GM21619 (cell line): Measurements from ENCODE around the gene OR8K5.
"Not testable (repeated sequence)": the region's sequence is repeated elsewhere in the genome, so short reads cannot be mapped to it uniquely, and the experiment has no call there.

ENCODE experiments used
- ATAC-seq: cut with Tn5 transposase; IDR thresholded peaks from one replicate; pipeline ENCODE4 v1.9.1; 2021; ENCODE audit not compliant: unreplicated experiment

The OR8K5 gene

GRCh38 chr11:56160217-56160616 is at the start of gene OR8K5:
Gene OR8K5, minus strand, starts transcription at chr11:56160317. Its CDS starts 0 bp downstream, at chr11:56160317.
- no peak for ATAC-seq

DNA sequence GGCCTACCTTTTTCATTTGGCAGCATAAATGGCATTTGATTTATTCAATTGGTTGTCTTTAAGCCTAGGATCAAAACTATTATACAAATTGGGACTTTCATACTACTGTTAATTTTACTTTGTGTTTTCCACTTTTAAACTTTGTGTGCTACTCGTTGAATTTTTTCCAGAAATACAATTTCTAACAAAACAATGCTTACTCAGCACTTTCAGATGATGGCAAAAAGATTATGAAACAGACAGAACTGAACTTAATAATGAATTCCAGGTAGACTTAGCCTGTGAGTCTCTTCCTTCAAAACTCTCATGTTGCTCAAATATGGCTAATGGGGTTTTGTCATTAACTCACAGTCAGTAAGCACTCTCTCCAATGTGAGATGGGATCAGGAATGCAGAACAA is 47.7 kb upstream of the OR8K5 start:
- ATAC-seq, result no peak

GRCh38 chr11:56197367-56197766 is 37.2 kb upstream of the OR8K5 start:
- ATAC-seq, result no peak

DNA sequence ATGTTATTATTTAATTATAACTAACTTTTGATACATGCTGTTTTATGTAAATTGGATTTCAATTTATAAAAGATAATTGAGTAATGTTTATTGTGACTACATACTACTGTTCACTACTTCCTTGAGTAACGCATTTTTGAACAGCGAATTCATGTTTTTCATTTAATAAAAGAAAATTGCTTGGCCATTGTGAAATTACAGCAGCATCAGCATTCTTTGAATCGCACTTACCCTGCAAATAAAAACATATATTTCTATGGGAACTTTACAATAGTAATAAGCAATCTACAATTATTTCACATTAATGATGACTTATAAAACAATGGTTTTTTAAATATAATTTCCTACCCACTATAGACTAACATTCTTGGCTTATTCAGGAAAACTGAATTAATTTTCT is 36.6 kb upstream of the OR8K5 start:
- ATAC-seq, result no peak

- no peak for ATAC-seq
Measured at GRCh38 chr11:56188602-56189001, 28.5 kb upstream of the OR8K5 start.

DNA sequence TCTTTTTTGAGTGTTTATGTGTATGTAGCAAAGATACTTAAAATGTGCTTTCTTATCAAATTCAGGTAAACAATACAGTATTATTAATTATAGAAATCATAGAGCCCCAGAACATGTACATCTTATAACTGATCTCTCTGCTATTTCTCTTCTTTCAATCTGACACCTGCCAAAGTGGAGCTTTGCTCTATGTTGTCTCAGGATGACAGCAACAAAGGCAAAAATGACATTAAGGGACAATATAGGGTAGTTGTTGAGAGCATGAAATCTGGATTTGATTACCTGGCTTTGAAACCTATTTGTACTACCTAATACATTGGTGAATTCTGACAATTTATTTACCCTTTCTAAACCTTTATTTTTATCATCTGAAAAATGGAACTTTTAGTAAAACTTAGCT is 23.3 kb upstream of the OR8K5 start:
- no peak for ATAC-seq

DNA sequence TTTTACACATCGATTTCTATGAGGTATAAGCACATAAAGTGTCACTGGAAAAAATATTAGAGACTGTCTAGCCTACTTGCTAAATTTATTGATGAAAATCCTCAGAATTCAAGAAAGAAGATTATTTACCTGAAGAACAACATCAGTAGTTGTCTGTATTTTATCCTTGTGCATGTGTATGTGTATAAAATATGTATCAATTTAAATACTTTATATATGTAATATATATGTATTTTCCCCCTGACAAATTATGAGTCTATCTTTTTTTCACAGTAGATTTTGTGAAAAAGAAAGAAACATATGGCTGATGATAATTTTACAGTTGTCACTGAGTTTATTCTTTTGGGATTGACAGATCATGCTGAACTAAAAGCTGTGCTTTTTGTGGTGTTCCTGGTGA is 16.2 kb upstream of the OR8K5 start, which contains the start of gene OR5J2:
Gene OR5J2 (plus strand): TSS at position 301 of the 400 bp plus-strand sequence. CDS start 0 bp downstream, at position 301.
- no peak for ATAC-seq

DNA sequence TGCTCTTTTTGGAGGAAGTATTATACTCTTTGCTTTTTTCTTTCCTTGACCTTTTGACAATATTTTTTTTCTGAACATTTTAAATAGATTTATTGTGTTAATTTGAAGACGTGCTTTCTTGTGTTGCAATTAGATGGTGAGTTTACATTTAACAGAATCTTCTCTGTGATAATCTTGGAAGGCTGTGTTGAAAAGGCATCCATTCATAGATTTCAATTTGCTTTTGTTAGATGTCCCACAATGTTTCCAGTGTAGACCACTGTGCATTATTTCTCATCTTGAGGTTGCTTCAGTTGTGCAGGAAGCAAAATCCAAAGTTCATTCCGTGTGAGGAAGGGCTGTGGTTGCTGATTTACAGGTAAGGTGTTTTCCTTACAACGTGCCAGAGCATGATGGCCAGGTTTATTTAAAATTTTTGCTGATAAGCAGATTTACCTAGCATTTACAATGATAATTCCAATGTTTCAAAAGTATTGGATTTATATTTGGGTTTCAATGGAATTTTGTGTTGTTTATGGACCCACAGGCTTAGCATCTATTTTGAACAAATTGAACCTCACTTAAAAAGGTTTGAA is 12.2 kb upstream of the OR8K5 start:
- no peak for ATAC-seq

DNA sequence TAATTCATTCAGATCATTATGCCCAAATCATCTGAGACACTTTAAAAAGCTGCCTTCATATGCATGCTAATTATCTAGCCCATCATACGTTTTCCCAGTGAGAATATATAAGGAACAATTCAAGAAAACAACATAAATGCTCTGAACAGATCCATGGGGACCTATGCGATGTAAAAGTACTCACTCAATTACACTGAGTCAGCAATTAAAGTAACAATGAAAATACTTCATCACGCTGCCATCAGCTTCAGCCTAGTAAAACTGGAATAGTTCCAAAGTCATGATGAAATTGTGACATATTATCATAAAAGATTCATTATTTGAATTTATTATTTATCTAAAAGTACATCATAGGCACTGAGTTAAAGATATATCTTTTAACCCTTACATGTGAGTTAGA is 3.7 kb upstream of the OR8K5 start:
- ATAC-seq, result no peak

DNA sequence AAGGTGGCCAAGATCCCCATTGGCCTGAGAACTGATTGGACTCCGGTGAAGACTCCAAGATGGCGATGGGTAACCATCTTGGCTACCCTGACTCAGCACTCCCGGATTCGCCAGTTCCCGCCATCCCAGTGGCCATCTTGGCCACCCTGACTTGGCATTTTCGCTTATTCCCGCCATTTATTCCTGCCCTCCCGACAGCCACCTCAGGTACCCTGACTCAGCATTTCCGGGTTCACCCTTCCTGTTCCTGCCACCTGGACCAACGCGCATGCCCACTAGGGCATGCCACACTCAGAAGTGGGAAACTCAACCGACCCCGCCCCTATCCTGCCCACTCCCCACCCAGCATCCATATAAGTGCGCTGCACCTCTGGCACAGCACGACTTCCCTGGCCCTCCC is 7.8 kb downstream of the OR8K5 start:
- ATAC-seq, result no peak

GRCh38 chr11:56151376-56151775 is 8.7 kb downstream of the OR8K5 start:
- ATAC-seq, result no peak

- ATAC-seq, result not testable (repeated sequence)
Measured at GRCh38 chr11:56143681-56144080, 16.4 kb downstream of the OR8K5 start.

DNA sequence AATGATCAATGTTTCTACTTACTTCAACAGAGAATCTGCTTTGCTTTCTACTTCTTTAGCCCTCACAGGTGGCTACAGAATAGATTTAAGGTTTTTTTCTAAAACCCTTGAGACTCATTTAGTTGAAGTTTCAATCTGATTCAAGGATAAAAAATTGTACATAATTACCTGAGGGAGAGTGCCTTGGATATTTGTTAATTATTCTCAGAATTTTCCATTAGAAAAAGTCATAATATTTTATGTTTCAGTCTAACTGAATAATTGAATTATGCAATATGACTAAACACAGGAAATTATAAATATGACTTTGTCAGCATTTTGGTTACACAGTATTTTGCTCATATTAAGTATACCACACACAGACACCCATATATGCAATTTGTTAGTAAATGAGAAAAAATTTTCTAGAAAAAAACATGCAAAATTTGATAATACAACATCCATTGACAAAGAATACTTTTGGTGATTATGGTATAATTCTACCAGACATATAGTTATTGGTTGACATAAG is 19.9 kb downstream of the OR8K5 start, which contains the start of gene OR8J3:
Gene OR8J3 (minus strand): TSS at position 51 of the 511 bp plus-strand sequence. CDS start 2,483 bp downstream, outside the sequence.
- ATAC-seq, result no peak

DNA sequence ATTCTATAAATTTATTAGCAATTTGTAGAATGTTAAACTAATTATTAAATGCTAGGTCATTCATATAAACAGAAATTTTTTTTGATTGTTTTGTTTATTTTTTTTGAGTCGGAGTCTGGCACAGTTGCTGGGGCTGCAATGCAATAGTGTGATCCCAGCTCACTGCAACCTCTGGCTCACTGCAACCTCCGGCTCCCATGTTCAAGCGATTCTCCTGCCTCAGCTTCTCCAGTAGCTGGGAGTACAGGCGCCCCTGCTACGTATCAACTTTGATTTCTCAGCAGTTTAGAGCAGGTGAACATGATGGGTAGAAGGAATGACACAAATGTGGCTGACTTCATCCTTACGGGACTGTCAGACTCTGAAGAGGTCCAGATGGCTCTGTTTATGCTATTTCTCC is 38.0 kb downstream of the OR8K5 start, which contains the start of gene OR8H3:
Gene OR8H3 (plus strand): TSS at position 301 of the 400 bp plus-strand sequence. CDS start 0 bp downstream, at position 301.
- ATAC-seq, result no peak
